IPS DF 6.9 (cell line): Measurements from ENCODE around the gene MBD4.
"Not testable (repeated sequence)": the region's sequence is repeated elsewhere in the genome, so short reads cannot be mapped to it uniquely, and the experiment has no call there.

ENCODE experiments used
- DNase-seq: peaks from one replicate; pipeline ENCODE4 v3.0.0-alpha.2; 2013; ENCODE audit warnings: low read depth, low spot score
- H3K27ac ChIP-seq: one replicate; pipeline ENCODE4 v1.5.1; 2013; ENCODE audit warnings: low read length, control low read depth
- H3K27me3 ChIP-seq: 2 replicates; pipeline ENCODE4 v1.6.1; 2013; ENCODE audit warnings: mild to moderate bottlenecking, low read length; ENCODE audit not compliant: control insufficient read depth, insufficient read depth
- H3K36me3 ChIP-seq: 2 replicates; pipeline ENCODE4 v1.6.1; 2013; ENCODE audit warnings: low read length; ENCODE audit not compliant: control insufficient read depth, insufficient read depth
- H3K4me1 ChIP-seq: 2 replicates; pipeline ENCODE4 v1.6.1; 2013; ENCODE audit warnings: low read length; ENCODE audit not compliant: control insufficient read depth, insufficient read depth
- H3K4me3 ChIP-seq: 2 replicates; pipeline ENCODE4 v1.5.1; 2013; ENCODE audit warnings: mild to moderate bottlenecking, low read length
- H3K9me3 ChIP-seq: 2 replicates; pipeline ENCODE4 v1.6.1; 2013; ENCODE audit warnings: low read length, inconsistent platforms; ENCODE audit not compliant: control insufficient read depth, insufficient read depth
- WGBS: extraction: QIAGEN DNeasy Blood & Tissue Kit; methylation state at CpG from one replicate; pipeline ENCODE4 v1.1.7; 2013; ENCODE audit warnings: mixed read lengths, missing lambda C conversion rate; ENCODE audit not compliant: insufficient read length, insufficient coverage; 5-methylcytosine and 5-hydroxymethylcytosine counted together

The MBD4 gene

DNA sequence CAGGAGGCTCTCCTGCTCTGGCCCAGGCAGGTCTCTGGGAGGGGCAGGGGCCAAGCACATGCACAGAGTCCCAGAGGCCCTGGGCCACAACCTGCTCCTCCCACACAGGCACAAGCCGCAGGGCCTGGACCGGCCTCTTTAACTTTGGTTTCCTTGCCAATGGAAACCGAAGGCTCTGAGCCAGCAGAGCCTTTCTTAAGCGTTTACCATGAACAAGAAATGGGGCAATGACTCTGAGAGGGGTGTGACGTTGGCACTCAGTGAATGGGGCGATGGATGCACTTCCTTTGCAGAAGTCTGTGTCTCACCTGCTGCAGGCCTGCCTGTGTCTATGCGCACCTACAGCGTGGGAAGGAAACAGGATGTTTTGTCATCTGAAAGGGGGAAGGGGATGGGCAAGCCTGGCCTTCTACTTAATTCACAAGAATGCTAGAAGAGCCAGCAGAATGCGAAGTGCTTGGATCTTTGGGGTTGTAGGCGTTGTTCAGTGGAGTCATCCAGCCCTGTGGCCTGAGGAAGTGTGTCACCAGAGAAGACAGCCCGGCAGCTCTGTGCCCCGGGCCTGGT is 42.1 kb upstream of the MBD4 start:
- WGBS = no CpG with 5 or more reads among the region's 12 CpGs
- Histone ChIP-seq H3K27me3 (no peaks in the 10 kb centered on the region), H3K9me3 (no peaks in the 10 kb centered on the region), H3K36me3 (0 out of 2 replicates have a peak, but pooled peaks cover 3% of the 10 kb centered on the region), H3K27ac (no peak overlapping the region), H3K4me3 (no peak overlapping the region), H3K4me1 (peaks cover 8% of the 10 kb centered on the region)
- no peak for DNase-seq

DNA sequence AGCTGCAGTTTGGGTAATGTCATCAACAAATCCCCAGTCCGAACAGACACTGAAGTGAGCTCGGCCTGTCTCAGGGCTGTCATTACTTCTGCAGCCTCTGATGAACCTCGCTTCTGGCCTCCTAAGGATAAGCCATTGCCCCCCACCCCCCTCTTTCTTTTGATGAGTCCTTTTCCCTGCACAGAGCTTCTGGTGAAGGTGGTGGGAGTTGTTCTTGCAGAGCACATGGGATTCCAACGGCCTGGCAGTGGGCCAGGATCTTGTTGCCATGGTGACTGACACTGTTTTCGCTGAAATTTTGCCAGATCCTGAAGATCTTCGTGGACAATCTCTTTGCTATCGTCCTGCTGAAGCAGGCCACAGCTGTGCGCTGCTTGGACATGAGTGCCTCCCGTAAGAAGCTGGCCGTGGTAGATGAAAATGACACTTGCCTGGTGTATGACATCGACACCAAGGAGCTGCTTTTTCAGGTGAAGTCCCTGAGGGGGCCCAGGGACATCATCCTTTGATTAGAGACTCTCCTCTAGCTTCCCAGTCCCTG is 41.5 kb upstream of the MBD4 start:
- WGBS = no CpG with 5 or more reads among the region's 11 CpGs
- DNase-seq, H3K27me3 ChIP-seq, H3K36me3 ChIP-seq, H3K27ac ChIP-seq, H3K9me3 ChIP-seq, H3K4me3 ChIP-seq, H3K4me1 ChIP-seq: not testable (repeated sequence)

DNA sequence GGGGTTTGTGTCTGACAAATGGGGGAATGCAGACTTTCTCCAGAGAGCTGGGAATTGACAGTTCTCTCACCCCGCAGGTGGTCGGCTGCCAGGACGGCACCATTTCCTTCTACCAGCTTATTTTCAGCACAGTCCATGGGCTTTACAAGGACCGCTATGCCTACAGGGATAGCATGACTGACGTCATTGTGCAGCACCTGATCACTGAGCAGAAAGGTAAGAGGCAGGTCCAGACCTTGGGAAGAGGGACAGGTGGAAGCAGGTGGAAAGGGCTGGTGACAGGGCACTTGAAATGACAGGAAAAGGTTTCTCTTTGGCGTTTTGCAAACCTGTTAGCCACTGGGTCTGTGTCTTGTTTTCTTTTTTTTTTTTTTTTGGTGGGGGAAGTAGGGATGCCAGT is 36.8 kb upstream of the MBD4 start:
- Histone ChIP-seq H3K27me3 (no peaks in the 10 kb centered on the region), H3K27ac (no peak overlapping the region), H3K9me3 (no peaks in the 10 kb centered on the region), H3K4me1 (no peaks in the 10 kb centered on the region; the same call in 1 of the 2 replicates), H3K36me3 (peaks cover 3% of the 10 kb centered on the region; the same call in 1 of the 2 replicates), H3K4me3 (no peak overlapping the region)
- DNase-seq = no peak
- WGBS = no CpG with 5 or more reads among the region's 6 CpGs

DNA sequence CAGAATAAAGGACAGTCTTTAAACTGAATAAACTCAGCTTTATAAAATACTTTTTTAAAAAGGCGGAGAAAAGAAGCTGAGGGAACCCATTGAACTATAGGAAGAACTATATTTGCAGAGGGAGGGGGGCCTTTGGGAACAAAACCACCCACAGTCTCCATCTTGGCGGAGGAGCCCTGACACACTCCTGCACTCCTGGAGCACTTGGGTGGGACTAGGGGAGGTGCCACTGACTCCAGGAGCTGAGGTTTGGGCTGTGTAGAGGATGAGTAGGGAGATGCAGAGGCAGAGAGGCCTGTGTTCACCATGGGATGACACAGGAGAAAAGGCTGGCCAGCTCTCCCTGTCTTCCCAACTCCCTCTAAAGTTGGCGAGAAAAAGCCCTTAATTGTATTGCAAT is 36.1 kb upstream of the MBD4 start:
- H3K27me3 ChIP-seq = no peaks in the 10 kb centered on the region
- H3K36me3 ChIP-seq = peaks cover 3% of the 10 kb centered on the region; the same call in 1 of the 2 replicates
- no peak overlapping the region for H3K27ac ChIP-seq
- DNase-seq = no peak
- H3K4me1 ChIP-seq = no peaks in the 10 kb centered on the region; the same call in 1 of the 2 replicates
- no peak overlapping the region for H3K4me3 ChIP-seq
- WGBS = no CpG with 5 or more reads among the region's 3 CpGs
- no peaks in the 10 kb centered on the region for H3K9me3 ChIP-seq

DNA sequence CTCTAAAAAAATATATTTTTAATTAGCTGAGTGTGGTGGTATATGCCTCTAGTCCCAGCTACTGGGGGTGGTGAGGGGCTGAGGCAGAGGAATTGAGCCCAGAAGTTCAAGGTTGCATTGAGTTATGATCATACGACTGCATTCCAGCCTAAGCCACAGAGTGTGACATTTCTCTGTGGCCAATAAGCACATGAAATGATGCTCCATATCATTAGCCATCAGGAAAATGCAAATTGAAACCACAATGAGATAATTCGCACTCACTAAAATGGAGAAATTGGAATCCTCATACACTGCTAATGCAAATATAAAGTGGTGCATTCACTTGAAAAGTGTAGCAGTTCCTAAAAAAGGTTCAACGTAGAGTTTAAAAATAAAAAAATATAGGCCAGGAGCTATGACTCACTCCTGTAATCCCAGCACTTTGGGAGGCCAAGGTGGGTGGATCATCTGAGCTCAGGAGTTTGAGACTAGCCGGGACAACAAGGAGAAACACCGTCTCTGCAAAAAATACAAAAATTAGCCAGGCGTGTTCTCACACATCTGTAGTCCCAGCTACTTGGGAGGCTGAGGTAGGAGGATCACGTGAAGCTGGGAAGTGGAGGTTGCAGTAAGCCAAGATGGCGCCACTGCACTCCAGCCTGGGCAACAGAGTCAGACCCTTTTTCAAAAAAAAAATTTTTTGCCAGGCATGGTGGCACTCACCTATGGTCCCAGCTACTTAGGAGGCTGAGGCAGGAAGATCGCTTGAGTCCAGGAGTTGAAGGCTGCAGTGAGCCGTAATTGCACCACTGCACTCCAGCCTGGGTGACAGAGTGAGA is 35.4 kb upstream of the MBD4 start:
- Histone ChIP-seq H3K4me3 (no peak overlapping the region), H3K4me1 (no peaks in the 10 kb centered on the region; the same call in 1 of the 2 replicates), H3K9me3 (no peaks in the 10 kb centered on the region), H3K36me3 (peaks cover 3% of the 10 kb centered on the region; the same call in 1 of the 2 replicates), H3K27ac (no peak overlapping the region), H3K27me3 (no peaks in the 10 kb centered on the region)
- no CpG with 5 or more reads among the region's 10 CpGs for WGBS
- DNase-seq = no peak

DNA sequence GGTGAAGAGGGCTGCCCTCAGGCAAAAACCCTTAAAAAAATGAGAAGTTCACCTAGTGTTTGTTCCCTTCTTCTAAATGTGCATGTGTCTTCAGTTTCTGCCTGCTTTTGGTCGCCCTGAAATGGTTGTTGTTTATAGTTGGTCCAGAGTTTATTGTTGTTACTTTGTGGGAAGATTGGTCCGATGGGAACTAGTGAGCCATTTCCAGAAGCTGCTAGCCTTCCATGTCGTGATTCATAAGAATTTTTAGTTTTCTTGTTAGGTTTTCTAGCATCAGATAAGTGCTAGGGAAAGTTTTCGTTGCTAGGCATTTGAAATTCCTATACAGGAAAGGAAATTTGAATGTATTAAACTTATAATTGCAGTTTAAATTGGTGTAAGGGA is 34.0 kb upstream of the MBD4 start:
- no peaks in the 10 kb centered on the region for H3K9me3 ChIP-seq
- no peak overlapping the region for H3K27ac ChIP-seq
- H3K4me3 ChIP-seq = no peak overlapping the region
- H3K27me3 ChIP-seq = no peaks in the 10 kb centered on the region
- peaks cover 3% of the 10 kb centered on the region; the same call in 1 of the 2 replicates for H3K36me3 ChIP-seq
- 100% methylated on average over 1 of the region's 4 CpGs for WGBS
- DNase-seq = no peak
- no peaks in the 10 kb centered on the region; the same call in 1 of the 2 replicates for H3K4me1 ChIP-seq

DNA sequence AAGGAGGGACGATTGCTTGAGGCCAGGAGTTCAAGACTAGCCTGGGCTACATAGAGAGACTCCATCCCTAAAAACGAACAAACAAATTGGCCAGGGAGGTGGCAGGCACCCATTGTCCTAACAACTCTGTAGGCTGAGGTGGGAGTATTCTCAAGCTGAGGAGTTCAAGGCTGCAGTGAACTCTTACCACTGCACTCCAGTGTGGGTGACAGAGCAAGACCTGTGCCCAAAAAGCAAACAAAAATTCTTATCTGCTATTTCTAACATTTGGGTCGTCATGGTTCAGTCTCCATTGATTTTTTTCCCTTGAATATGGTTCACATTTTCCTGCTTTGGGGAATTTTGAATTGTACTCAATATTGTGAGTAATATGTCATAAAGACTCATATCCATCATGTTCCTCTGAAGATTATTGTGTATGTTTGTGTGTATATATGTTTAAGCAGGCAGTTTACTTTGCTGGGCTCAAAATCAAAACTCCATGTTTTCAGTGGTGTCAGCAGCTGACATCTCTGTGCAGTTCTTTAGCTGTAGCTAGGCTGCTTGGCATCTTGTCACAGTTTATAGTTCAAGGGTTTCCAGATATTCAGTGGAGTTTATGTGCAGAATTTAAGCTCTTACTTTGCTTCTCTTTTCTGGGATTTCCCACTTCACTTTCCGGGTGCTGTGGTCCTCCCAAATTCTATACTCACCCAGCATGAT is 33.5 kb upstream of the MBD4 start:
- no CpG with 5 or more reads among the region's 4 CpGs for WGBS
- DNase-seq = no peak
- H3K9me3 ChIP-seq = no peaks in the 10 kb centered on the region
- H3K4me1 ChIP-seq = no peaks in the 10 kb centered on the region; the same call in 1 of the 2 replicates
- no peak overlapping the region for H3K4me3 ChIP-seq
- H3K27ac ChIP-seq = no peak overlapping the region
- no peaks in the 10 kb centered on the region for H3K27me3 ChIP-seq
- peaks cover 3% of the 10 kb centered on the region; the same call in 1 of the 2 replicates for H3K36me3 ChIP-seq

DNA sequence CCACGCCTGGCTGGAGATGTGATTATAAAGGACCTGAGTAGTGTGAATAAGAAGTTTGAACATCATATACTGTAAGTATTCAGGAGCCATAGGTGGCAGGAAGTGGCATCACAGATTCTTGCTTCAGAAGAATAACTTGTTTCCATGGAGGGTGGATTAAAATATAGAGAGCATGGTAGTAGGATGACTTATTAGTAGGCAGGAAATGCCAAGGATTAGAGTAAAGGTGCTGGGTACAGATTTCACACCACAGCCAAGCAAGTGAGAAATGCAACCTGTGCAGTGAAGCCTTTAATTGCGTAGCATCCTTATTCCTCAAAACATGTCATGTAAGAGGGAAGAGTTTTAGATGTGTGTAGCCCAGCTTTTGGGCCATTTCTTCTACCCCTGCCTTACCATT is 31.1 kb upstream of the MBD4 start:
- Histone ChIP-seq H3K27ac (no peak overlapping the region), H3K4me1 (no peaks in the 10 kb centered on the region; the same call in 1 of the 2 replicates), H3K9me3 (no peaks in the 10 kb centered on the region), H3K27me3 (no peaks in the 10 kb centered on the region), H3K36me3 (no peaks in the 10 kb centered on the region), H3K4me3 (no peak overlapping the region)
- no peak for DNase-seq
- whole genome bisulfite sequencing = no CpG with 5 or more reads among the region's 2 CpGs

DNA sequence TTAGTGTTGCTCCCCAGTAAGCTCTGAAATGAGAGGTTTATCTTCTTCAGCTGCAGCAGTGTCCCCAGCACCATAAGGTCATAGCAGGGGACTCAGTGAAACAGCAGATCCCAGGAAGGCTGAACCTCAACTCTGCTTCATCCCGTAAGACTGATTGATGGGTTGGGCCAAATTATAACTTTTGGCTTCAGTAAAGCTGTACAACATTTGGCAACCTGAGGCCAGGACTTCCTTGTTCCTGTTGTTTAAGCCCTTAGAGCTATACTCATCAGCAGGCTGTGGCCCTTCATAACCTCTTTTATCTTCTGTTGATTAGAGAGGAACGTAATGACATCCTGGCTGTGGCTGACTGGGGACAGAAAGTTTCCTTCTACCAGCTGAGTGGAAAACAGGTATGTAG is 29.3 kb upstream of the MBD4 start:
- Histone ChIP-seq H3K27me3 (no peaks in the 10 kb centered on the region), H3K4me3 (no peak overlapping the region), H3K4me1 (no peaks in the 10 kb centered on the region), H3K9me3 (no peaks in the 10 kb centered on the region), H3K36me3 (no peaks in the 10 kb centered on the region), H3K27ac (no peak overlapping the region)
- no peak for DNase-seq
- WGBS = no CpG with 5 or more reads among the region's 2 CpGs

DNA sequence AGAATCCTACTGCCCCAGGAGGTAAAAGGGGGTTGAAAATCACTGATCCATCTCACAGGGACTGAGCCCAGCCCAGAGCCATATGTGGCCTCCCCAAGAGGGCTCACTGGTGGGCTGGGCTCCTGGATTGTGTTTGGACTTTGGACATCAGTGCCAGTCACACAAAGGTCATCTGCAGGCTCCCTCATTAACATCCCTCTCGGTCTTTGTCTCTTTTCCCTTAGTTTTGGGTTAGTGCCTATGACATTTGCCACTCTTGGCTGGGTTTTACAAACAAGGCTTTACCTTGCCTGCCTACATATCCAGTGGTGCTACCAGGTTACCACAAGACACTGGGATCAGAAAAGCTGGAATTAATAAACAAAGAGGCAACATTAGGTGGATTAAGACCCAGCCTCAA is 28.2 kb upstream of the MBD4 start:
- Histone ChIP-seq H3K4me3 (no peak overlapping the region), H3K9me3 (no peaks in the 10 kb centered on the region), H3K36me3 (no peaks in the 10 kb centered on the region), H3K27ac (no peak overlapping the region), H3K27me3 (no peaks in the 10 kb centered on the region), H3K4me1 (no peaks in the 10 kb centered on the region)
- DNase-seq = no peak
- no CpG with 5 or more reads among the region's 1 CpG for WGBS
